HEK293 (cell line): ENCODE data around the gene SEMA3G.

Experiments used
- CTCF ChIA-PET: fragments of 350-600 bp; formaldehyde crosslinking; extraction: SDS; loops from one replicate; lab custom pipeline; 2021; ENCODE audit warnings: antibody characterized with exemption; lab: Yijun Ruan, JAX
- POLR2A ChIA-PET: fragments of 300-600 bp; formaldehyde crosslinking; extraction: SDS; loops from one replicate; lab custom pipeline; 2020; ENCODE audit warnings: antibody characterized with exemption, inconsistent platforms; lab: Yijun Ruan, JAX
- H3K27ac ChIP-seq: fragments of 200-500 bp; sonication (Bioruptor generic); 2 replicates; pipeline ENCODE4 v1.5.1; 2014; ENCODE audit warnings: low read depth, low read length, control low read depth, inconsistent platforms; ENCODE audit errors: extremely low read depth
- H3K36me3 ChIP-seq, 2 experiments: fragments of 200-500 bp in 1 of 2; sonication (Bioruptor generic) in 1 of 2; 1 replicate in 1 of 2; 2 replicates in 1 of 2; pipeline ENCODE4 v1.5.1; 2014 to 2017; ENCODE audit warnings: inconsistent platforms in 2 of 2, low read length in 2 of 2; ENCODE audit not compliant: control insufficient read depth in 2 of 2, insufficient read depth in 1 of 2
- H3K4me1 ChIP-seq: fragments of 200-500 bp; sonication (Bioruptor generic); 2 replicates; pipeline ENCODE4 v1.5.1; 2014; ENCODE audit warnings: mild to moderate bottlenecking, low read length, inconsistent platforms; ENCODE audit not compliant: control insufficient read depth, insufficient read depth
- H3K4me3 ChIP-seq: 2 replicates; pipeline ENCODE4 v1.5.1; 2011; ENCODE audit warnings: low read depth, mild to moderate bottlenecking, control low read depth, low read length, moderate library complexity
- H3K9me3 ChIP-seq: fragments of 200-500 bp; sonication (Bioruptor generic); 2 replicates; pipeline ENCODE4 v1.5.1; 2014; ENCODE audit warnings: low read depth, low read length, inconsistent platforms; ENCODE audit not compliant: control insufficient read depth, insufficient read depth
- KLF16 ChIP-seq: fragments of 450-650 bp; formaldehyde crosslinking; IDR thresholded peaks from 2 replicates; pipeline ENCODE4 v1.5.1; 2017; ENCODE audit warnings: missing biosample characterization, missing genetic modification characterization
- OVOL3 ChIP-seq: fragments of 450-650 bp; formaldehyde crosslinking; IDR thresholded peaks from 2 replicates; pipeline ENCODE4 v1.5.1; 2016; ENCODE audit warnings: missing biosample characterization, missing genetic modification characterization
- ZIC2 ChIP-seq: fragments of 450-650 bp; formaldehyde crosslinking; IDR thresholded peaks from 2 replicates; pipeline ENCODE4 v1.5.1; 2016; ENCODE audit warnings: missing biosample characterization, missing genetic modification characterization
- ZNF155 ChIP-seq: fragments of 450-650 bp; formaldehyde crosslinking; IDR thresholded peaks from 2 replicates; pipeline ENCODE4 v1.5.1; 2016; ENCODE audit warnings: missing biosample characterization, missing genetic modification characterization
- ZNF184 ChIP-seq: fragments of 450-650 bp; IDR thresholded peaks from 2 replicates; pipeline ENCODE4 v1.5.1; 2018; ENCODE audit warnings: missing biosample characterization, mild to moderate bottlenecking, missing genetic modification characterization
- ZNF248 ChIP-seq: fragments of 450-650 bp; formaldehyde crosslinking; IDR thresholded peaks from 2 replicates; pipeline ENCODE4 v1.5.1; 2017; ENCODE audit warnings: missing biosample characterization, missing genetic modification characterization
- ZNF274 ChIP-seq, 2 experiments: fragments of 200-500 bp in 1 of 2; fragments of 450-650 bp in 1 of 2; sonication (Bioruptor generic) in 1 of 2; formaldehyde crosslinking in 1 of 2; IDR thresholded peaks; 2 replicates each; pipeline versions ENCODE4 v1.5.1 to v1.6.1; 2014 to 2016; ENCODE audit warnings: borderline replicate concordance in 1 of 2, inconsistent platforms in 1 of 2, low read length in 1 of 2, missing biosample characterization in 1 of 2, missing genetic modification characterization in 1 of 2
- ZNF354C ChIP-seq: fragments of 450-650 bp; formaldehyde crosslinking; IDR thresholded peaks from 2 replicates; pipeline ENCODE4 v1.5.1; 2016; ENCODE audit warnings: missing biosample characterization, missing genetic modification characterization, low read depth, borderline replicate concordance
- ZNF544 ChIP-seq: fragments of 450-650 bp; formaldehyde crosslinking; IDR thresholded peaks from 2 replicates; pipeline ENCODE4 v1.5.0; 2017; ENCODE audit warnings: missing biosample characterization, missing genetic modification characterization
- ZNF658 ChIP-seq: fragments of 450-650 bp; formaldehyde crosslinking; IDR thresholded peaks from 2 replicates; pipeline ENCODE4; 2016; ENCODE audit warnings: missing biosample characterization, missing genetic modification characterization
- ZNF660 ChIP-seq: fragments of 450-650 bp; IDR thresholded peaks from 2 replicates; pipeline ENCODE4 v1.5.1; 2018; ENCODE audit warnings: missing biosample characterization, mild to moderate bottlenecking, missing genetic modification characterization
- ZNF664 ChIP-seq: fragments of 450-650 bp; formaldehyde crosslinking; IDR thresholded peaks from 2 replicates; pipeline ENCODE4 v1.5.1; 2016; ENCODE audit warnings: missing biosample characterization, missing genetic modification characterization
- ZNF768 ChIP-seq: fragments of 450-650 bp; formaldehyde crosslinking; IDR thresholded peaks from 2 replicates; pipeline ENCODE4 v1.5.1; 2018; ENCODE audit warnings: missing biosample characterization, mild to moderate bottlenecking, missing genetic modification characterization
- TF ChIP-seq, protein P1 (sequence below): fragments of 450-650 bp; formaldehyde crosslinking; IDR thresholded peaks from 2 replicates; pipeline ENCODE4 v1.5.1; 2016; ENCODE audit warnings: missing biosample characterization, missing genetic modification characterization
- TF ChIP-seq, protein P2 (sequence below): fragments of 450-650 bp; formaldehyde crosslinking; IDR thresholded peaks from 2 replicates; pipeline ENCODE4 v1.5.1; 2016; ENCODE audit warnings: missing biosample characterization, missing genetic modification characterization
- TF ChIP-seq, protein P3 (sequence below): fragments of 450-650 bp; formaldehyde crosslinking; IDR thresholded peaks from 2 replicates; pipeline ENCODE4 v1.5.1; 2016; ENCODE audit warnings: missing biosample characterization, missing genetic modification characterization
- TF ChIP-seq, protein P4 (sequence below): fragments of 450-650 bp; formaldehyde crosslinking; IDR thresholded peaks from 2 replicates; pipeline ENCODE4 v1.5.1; 2017; ENCODE audit warnings: missing biosample characterization, missing genetic modification characterization
- TF ChIP-seq, protein P5 (sequence below): fragments of 450-650 bp; formaldehyde crosslinking; IDR thresholded peaks from 2 replicates; pipeline ENCODE4 v1.5.1; 2017; ENCODE audit warnings: missing biosample characterization, mild to moderate bottlenecking, missing genetic modification characterization, moderate library complexity

Gene SEMA3G

DNA sequence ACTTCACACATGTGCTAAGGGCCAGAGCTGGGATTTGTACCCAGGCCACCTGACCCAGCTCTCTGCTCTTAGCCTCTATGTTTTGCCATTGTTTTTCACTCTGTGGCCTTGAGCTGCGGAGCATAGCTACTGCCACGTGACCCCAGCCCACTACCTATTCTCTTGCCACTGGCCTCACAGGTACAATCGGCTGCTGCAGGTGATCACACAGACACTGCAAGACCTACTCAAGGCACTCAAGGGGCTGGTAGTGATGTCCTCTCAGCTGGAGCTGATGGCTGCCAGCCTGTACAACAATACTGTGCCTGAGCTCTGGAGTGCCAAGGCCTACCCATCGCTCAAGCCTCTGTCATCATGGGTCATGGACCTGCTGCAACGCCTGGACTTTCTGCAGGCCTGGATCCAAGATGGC, 46.2 kb downstream of the SEMA3G start:
- no peak overlapping the region for H3K4me3 ChIP-seq
- no peak overlapping the region for H3K27ac ChIP-seq
- peaks cover 0 to 51% of the 10 kb centered on the region in 2 experiments; a peak in 1 of 3 replicates for H3K36me3 ChIP-seq
- ChIA-PET POLR2A (interaction anchor here (1.1 kb wide), 1 partner anchor 34 kb away, joined by 3 read pairs; no protein-coding TSS in a partner anchor), CTCF (interaction anchor here (0.5 to 0.7 kb wide), 2 partner anchors 24 to 396 kb away, joined by 3 read pairs; no protein-coding TSS in a partner anchor)
- H3K4me1 ChIP-seq: no peaks in the 10 kb centered on the region
- no peak for TF ChIP-seq ZNF155 (tag by site-specific recombination)
- TF ChIP-seq, protein P1, sequence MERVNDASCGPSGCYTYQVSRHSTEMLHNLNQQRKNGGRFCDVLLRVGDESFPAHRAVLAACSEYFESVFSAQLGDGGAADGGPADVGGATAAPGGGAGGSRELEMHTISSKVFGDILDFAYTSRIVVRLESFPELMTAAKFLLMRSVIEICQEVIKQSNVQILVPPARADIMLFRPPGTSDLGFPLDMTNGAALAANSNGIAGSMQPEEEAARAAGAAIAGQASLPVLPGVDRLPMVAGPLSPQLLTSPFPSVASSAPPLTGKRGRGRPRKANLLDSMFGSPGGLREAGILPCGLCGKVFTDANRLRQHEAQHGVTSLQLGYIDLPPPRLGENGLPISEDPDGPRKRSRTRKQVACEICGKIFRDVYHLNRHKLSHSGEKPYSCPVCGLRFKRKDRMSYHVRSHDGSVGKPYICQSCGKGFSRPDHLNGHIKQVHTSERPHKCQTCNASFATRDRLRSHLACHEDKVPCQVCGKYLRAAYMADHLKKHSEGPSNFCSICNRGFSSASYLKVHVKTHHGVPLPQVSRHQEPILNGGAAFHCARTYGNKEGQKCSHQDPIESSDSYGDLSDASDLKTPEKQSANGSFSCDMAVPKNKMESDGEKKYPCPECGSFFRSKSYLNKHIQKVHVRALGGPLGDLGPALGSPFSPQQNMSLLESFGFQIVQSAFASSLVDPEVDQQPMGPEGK (tag by site-specific recombination): no peak
- no peak for TF ChIP-seq ZNF248 (tag by site-specific recombination)
- no peak for TF ChIP-seq KLF16 (tag by site-specific recombination)
- no peak for TF ChIP-seq ZNF664
- TF ChIP-seq, protein P2, sequence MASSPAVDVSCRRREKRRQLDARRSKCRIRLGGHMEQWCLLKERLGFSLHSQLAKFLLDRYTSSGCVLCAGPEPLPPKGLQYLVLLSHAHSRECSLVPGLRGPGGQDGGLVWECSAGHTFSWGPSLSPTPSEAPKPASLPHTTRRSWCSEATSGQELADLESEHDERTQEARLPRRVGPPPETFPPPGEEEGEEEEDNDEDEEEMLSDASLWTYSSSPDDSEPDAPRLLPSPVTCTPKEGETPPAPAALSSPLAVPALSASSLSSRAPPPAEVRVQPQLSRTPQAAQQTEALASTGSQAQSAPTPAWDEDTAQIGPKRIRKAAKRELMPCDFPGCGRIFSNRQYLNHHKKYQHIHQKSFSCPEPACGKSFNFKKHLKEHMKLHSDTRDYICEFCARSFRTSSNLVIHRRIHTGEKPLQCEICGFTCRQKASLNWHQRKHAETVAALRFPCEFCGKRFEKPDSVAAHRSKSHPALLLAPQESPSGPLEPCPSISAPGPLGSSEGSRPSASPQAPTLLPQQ: no peak
- no peak for TF ChIP-seq ZNF274 (IDR thresholded peaks at IDR 0.05; ENCODE audit: low read length)
- TF ChIP-seq ZNF274 (tag by site-specific recombination; IDR thresholded peaks at IDR 0.05; ENCODE audit: borderline replicate concordance): no peak
- no peak for TF ChIP-seq OVOL3 (tag by site-specific recombination)
- no peak for TF ChIP-seq ZNF660
- no peak for TF ChIP-seq ZNF658 (tag by site-specific recombination)
- TF ChIP-seq, protein P3, sequence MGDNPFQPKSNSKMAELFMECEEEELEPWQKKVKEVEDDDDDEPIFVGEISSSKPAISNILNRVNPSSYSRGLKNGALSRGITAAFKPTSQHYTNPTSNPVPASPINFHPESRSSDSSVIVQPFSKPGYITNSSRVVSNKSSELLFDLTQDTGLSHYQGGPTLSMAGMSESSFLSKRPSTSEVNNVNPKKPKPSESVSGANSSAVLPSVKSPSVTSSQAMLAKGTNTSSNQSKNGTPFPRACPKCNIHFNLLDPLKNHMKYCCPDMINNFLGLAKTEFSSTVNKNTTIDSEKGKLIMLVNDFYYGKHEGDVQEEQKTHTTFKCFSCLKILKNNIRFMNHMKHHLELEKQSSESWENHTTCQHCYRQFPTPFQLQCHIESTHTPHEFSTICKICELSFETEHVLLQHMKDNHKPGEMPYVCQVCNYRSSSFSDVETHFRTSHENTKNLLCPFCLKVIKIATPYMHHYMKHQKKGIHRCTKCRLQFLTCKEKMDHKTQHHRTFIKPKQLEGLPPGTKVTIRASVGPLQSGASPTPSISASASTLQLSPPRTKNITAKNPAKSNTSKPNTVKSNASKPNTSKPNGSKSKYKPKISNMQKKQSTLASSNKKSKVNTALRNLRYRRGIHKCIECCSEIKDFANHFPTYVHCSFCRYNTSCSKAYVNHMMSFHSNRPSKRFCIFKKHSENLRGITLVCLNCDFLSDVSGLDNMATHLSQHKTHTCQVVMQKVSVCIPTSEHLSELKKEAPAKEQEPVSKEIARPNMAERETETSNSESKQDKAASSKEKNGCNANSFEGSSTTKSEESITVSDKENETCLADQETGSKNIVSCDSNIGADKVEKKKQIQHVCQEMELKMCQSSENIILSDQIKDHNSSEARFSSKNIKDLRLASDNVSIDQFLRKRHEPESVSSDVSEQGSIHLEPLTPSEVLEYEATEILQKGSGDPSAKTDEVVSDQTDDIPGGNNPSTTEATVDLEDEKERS (tag by site-specific recombination): no peak
- TF ChIP-seq, protein P4, sequence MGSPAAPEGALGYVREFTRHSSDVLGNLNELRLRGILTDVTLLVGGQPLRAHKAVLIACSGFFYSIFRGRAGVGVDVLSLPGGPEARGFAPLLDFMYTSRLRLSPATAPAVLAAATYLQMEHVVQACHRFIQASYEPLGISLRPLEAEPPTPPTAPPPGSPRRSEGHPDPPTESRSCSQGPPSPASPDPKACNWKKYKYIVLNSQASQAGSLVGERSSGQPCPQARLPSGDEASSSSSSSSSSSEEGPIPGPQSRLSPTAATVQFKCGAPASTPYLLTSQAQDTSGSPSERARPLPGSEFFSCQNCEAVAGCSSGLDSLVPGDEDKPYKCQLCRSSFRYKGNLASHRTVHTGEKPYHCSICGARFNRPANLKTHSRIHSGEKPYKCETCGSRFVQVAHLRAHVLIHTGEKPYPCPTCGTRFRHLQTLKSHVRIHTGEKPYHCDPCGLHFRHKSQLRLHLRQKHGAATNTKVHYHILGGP (tag by site-specific recombination): no peak
- TF ChIP-seq, protein P5, sequence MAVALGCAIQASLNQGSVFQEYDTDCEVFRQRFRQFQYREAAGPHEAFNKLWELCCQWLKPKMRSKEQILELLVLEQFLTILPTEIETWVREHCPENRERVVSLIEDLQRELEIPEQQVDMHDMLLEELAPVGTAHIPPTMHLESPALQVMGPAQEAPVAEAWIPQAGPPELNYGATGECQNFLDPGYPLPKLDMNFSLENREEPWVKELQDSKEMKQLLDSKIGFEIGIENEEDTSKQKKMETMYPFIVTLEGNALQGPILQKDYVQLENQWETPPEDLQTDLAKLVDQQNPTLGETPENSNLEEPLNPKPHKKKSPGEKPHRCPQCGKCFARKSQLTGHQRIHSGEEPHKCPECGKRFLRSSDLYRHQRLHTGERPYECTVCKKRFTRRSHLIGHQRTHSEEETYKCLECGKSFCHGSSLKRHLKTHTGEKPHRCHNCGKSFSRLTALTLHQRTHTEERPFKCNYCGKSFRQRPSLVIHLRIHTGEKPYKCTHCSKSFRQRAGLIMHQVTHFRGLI: no peak
- no peak for TF ChIP-seq ZNF768 (tag by site-specific recombination)
- TF ChIP-seq ZNF544 (tag by site-specific recombination): no peak
- TF ChIP-seq ZIC2: no peak
- TF ChIP-seq ZNF184: no peak
- TF ChIP-seq ZNF354C: no peak
- H3K9me3 ChIP-seq: no peaks in the 10 kb centered on the region
